HepG2 (cell line): ENCODE data around the gene TBL2. TPM values are rescaled to one million over a fixed set of nuclear protein-coding genes. Genes with fewer than 3 reads are reported as not detected.

Experiments
- polyA plus RNA-seq, 8 experiments: library from polyadenylated mRNA; depleted of rRNA in 3 of 8; stranded (reverse) in 7 of 8; unstranded in 1 of 8; fragments of >200 nt; fragmentation: Illumina TruSeq in 4 of 8; extraction: Trizol in 4 of 8; gene quantifications; 2 replicates each; pipeline versions ENCODE4 v1.2.1 to v1.2.3, GENCODE V29; 2011 to 2016; ENCODE audit warnings: low read depth in 4 of 8, missing spikeins in 1 of 8, mixed read lengths in 1 of 8; ENCODE audit not compliant: insufficient read depth in 1 of 8
- total RNA-seq, 5 experiments: library from RNA; depleted of rRNA; stranded (reverse); fragments of >200 nt; fragmentation: Illumina TruSeq; extraction: Trizol; gene quantifications; 2 replicates each; pipeline ENCODE4 v1.2.3, GENCODE V29; 2016; ENCODE audit warnings: low read depth in 1 of 5

TBL2 gene
- total and polyA plus RNA-seq, 2 of the 13 experiments (the other 11 are each of a cell fraction or from before 2014, with no cell fraction given): 43.4 to 47.2 TPM

Other genes starting within 250 kb of the TBL2 start
- gene FZD9, start 144.8 kb downstream of the TBL2 start, total RNA-seq (2016; rRNA removed; fragmentation: Illumina TruSeq; extraction: Trizol): 0.87 and 2.2 TPM in 2 replicates
- 0.53 and 0.94 TPM in 2 replicates for gene FZD9, start 144.8 kb downstream of the TBL2 start, polyA plus RNA-seq (2011; rRNA removed)
- gene BAZ1B, start 56.3 kb downstream of the TBL2 start, total RNA-seq (2016; rRNA removed; fragmentation: Illumina TruSeq; extraction: Trizol): 69.4 and 93.4 TPM in 2 replicates
- 16.0 and 18.6 TPM in 2 replicates for gene BAZ1B, start 56.3 kb downstream of the TBL2 start, polyA plus RNA-seq (2011; rRNA removed)
- gene BCL7B, start 20.9 kb downstream of the TBL2 start, total RNA-seq (2016; rRNA removed; fragmentation: Illumina TruSeq; extraction: Trizol): 22.1 and 24.3 TPM in 2 replicates
- 38.2 and 38.3 TPM in 2 replicates for gene BCL7B, start 20.9 kb downstream of the TBL2 start, polyA plus RNA-seq (2011; rRNA removed)
- gene MLXIPL, start 45.9 kb upstream of the TBL2 start, total RNA-seq (2016; rRNA removed; fragmentation: Illumina TruSeq; extraction: Trizol): 17.2 and 51.6 TPM in 2 replicates
- gene MLXIPL, start 45.9 kb upstream of the TBL2 start, polyA plus RNA-seq (2011; rRNA removed): 60.1 and 66.2 TPM in 2 replicates
- gene VPS37D, start 89.3 kb upstream of the TBL2 start, total RNA-seq (2016; rRNA removed; fragmentation: Illumina TruSeq; extraction: Trizol): 4.9 and 6.3 TPM in 2 replicates
- gene VPS37D, start 89.3 kb upstream of the TBL2 start, polyA plus RNA-seq (2011; rRNA removed): 3.8 and 5.7 TPM in 2 replicates
- 3.0 and 3.3 TPM in 2 replicates for gene DNAJC30, start 104.9 kb upstream of the TBL2 start, total RNA-seq (2016; rRNA removed; fragmentation: Illumina TruSeq; extraction: Trizol)
- 3.5 and 3.8 TPM in 2 replicates for gene DNAJC30, start 104.9 kb upstream of the TBL2 start, polyA plus RNA-seq (2011; rRNA removed)
- gene BUD23, start 105.0 kb upstream of the TBL2 start, total RNA-seq (2016; rRNA removed; fragmentation: Illumina TruSeq; extraction: Trizol): 37.5 and 47.5 TPM in 2 replicates
- gene BUD23, start 105.0 kb upstream of the TBL2 start, polyA plus RNA-seq (2011; rRNA removed): 50.3 and 54.5 TPM in 2 replicates
- gene STX1A, start 141.1 kb upstream of the TBL2 start, total RNA-seq (2016; rRNA removed; fragmentation: Illumina TruSeq; extraction: Trizol): 2.9 and 6.1 TPM in 2 replicates
- gene STX1A, start 141.1 kb upstream of the TBL2 start, polyA plus RNA-seq (2011; rRNA removed): 12.2 and 14.8 TPM in 2 replicates
- 6.4 and 7.0 TPM in 2 replicates for gene ABHD11, start 160.2 kb upstream of the TBL2 start, total RNA-seq (2016; rRNA removed; fragmentation: Illumina TruSeq; extraction: Trizol)
- 7.1 and 8.1 TPM in 2 replicates for gene ABHD11, start 160.2 kb upstream of the TBL2 start, polyA plus RNA-seq (2011; rRNA removed)
- gene CLDN3, start 191.7 kb upstream of the TBL2 start, total RNA-seq (2016; rRNA removed; fragmentation: Illumina TruSeq; extraction: Trizol): 0.31 TPM in 1 of 2 replicates, not detected in the other
- gene CLDN3, start 191.7 kb upstream of the TBL2 start, polyA plus RNA-seq (2011; rRNA removed): 0.51 and 0.59 TPM in 2 replicates